ENCODE measurements around the gene SLC13A2.

SLC13A2 gene

DNA sequence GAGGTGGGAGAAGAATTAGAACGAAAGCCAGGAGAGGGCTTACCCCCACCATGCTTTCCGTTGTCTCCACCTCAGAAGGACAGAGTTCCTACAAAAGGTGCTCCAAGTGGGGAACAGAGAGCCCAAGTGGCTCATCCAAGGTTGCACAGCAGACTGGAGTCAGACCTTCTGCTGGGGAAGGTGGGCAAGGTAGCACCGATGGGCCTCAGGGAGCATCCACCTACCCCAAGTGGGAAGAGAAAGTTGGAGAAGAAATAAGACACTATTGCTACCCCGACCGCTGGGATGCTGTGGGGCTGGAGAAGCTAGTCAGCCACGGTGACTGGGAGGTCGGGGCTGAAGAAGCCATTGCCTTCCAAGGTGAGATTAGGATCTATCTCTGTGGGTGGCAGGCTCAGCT lies 57.5 kb downstream of the SLC13A2 start:
- Mint-ChIP-seq H3K4me1 (peaks cover 6% of the 10 kb centered on the region), H3K9me3 (no peaks in the 10 kb centered on the region), H3K27me3 (ENCODE audit: low read depth) (peaks cover 17% of the 10 kb centered on the region), H3K4me3 (no peak overlapping the region), H3K36me3 (ENCODE audit: low read depth) (no peaks in the 10 kb centered on the region), H3K27ac (no peak overlapping the region)
- TF ChIP-seq, protein P1, sequence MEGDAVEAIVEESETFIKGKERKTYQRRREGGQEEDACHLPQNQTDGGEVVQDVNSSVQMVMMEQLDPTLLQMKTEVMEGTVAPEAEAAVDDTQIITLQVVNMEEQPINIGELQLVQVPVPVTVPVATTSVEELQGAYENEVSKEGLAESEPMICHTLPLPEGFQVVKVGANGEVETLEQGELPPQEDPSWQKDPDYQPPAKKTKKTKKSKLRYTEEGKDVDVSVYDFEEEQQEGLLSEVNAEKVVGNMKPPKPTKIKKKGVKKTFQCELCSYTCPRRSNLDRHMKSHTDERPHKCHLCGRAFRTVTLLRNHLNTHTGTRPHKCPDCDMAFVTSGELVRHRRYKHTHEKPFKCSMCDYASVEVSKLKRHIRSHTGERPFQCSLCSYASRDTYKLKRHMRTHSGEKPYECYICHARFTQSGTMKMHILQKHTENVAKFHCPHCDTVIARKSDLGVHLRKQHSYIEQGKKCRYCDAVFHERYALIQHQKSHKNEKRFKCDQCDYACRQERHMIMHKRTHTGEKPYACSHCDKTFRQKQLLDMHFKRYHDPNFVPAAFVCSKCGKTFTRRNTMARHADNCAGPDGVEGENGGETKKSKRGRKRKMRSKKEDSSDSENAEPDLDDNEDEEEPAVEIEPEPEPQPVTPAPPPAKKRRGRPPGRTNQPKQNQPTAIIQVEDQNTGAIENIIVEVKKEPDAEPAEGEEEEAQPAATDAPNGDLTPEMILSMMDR (IDR thresholded peaks at IDR 0.05; ENCODE audit: unreplicated experiment in 3 of 3): no peak

DNA sequence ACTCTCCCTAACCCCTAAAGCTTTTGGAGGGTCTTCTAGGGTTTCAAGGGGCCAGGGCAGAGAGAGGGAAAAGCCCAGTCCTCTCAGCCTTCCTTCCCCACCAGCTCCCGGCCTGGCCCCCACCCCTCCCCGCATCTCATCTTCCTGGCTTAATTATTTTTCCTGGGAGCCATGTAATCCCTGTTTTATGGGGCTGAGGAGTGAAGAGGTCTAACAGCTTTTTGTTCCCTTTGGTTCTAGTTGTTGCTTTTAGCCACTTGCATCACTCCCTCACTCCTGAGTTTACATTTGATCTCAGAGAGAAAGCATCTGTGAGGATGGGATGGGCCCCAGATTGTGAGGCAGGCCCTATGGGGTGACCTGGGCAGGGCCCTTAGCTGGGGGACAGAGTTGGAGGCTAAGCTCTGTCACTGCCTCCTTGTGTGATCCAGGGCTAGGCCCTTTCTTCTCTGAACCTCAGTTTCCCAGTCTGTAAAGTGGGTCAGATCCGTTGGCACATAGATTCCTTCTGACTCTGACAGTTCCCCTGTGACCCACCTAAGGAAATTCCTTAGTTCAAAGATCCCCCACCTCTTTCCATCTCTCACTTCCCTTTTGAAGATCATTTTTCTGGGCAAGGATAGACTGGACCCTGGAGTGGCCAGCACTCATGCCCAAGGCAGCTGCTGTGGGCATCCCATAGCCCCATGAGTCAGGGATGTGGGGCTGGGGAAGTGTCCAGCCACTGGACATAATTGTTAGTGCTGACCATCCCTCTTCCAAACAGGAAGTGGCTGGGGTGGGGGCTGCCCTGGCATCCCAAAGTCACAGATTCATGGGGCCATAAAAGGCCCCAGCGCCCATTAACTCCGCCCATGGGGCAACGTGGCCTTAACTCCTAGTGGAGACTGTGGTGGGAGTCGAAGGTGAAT lies 58.9 kb downstream of the SLC13A2 start:
- Mint-ChIP-seq H3K27me3 (ENCODE audit: low read depth) (peaks cover 14% of the 10 kb centered on the region), H3K4me3 (no peak overlapping the region), H3K27ac (peak overlapping the region in 1 of 3 experiments; percentile 30), H3K36me3 (ENCODE audit: low read depth) (no peaks in the 10 kb centered on the region), H3K9me3 (no peaks in the 10 kb centered on the region), H3K4me1 (peaks cover 2% of the 10 kb centered on the region)
- TF ChIP-seq, protein P1 (IDR thresholded peaks at IDR 0.05; ENCODE audit: unreplicated experiment in 3 of 3): no peak

DNA sequence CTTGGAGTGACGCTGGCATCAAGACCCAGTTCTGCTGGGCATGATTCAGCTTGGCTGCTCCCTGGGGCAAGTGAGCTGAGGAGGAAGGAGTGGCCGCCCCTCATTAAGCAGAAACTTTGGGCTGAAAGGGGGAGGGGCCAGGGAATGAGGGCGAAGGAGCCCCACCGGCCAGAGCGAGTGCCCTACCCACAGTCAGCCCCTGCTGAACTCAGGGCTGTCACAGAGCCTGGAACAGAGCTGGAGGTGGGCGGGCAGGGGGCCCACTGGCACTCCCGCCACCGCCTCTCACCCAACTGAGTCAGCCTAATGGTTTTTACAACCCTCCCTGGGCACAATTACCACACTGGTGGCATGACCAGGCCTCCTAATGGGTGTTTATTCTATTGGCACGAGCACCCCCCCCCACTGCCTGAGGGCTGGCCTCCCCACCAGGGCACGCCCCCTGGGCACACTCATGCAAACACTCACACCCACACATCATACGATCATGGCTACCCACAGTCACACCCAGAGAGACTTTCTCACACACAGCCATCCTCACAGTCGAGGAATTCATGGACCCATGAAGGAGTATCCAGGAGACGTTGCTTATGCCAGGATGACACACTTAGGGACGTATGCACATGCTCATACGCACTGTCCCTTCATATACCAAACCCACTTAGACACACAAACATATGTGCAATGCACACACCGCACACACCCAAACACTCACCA lies 59.8 kb downstream of the SLC13A2 start:
- H3K4me3 Mint-ChIP-seq: no peak overlapping the region
- H3K27ac Mint-ChIP-seq: no peak overlapping the region
- no peaks in the 10 kb centered on the region for H3K9me3 Mint-ChIP-seq
- H3K4me1 Mint-ChIP-seq: no peaks in the 10 kb centered on the region
- TF ChIP-seq, protein P1 (IDR thresholded peaks at IDR 0.05; ENCODE audit: unreplicated experiment in 3 of 3): no peak
- H3K27me3 Mint-ChIP-seq (ENCODE audit: low read depth): peaks cover 12% of the 10 kb centered on the region
- H3K36me3 Mint-ChIP-seq (ENCODE audit: low read depth): no peaks in the 10 kb centered on the region

DNA sequence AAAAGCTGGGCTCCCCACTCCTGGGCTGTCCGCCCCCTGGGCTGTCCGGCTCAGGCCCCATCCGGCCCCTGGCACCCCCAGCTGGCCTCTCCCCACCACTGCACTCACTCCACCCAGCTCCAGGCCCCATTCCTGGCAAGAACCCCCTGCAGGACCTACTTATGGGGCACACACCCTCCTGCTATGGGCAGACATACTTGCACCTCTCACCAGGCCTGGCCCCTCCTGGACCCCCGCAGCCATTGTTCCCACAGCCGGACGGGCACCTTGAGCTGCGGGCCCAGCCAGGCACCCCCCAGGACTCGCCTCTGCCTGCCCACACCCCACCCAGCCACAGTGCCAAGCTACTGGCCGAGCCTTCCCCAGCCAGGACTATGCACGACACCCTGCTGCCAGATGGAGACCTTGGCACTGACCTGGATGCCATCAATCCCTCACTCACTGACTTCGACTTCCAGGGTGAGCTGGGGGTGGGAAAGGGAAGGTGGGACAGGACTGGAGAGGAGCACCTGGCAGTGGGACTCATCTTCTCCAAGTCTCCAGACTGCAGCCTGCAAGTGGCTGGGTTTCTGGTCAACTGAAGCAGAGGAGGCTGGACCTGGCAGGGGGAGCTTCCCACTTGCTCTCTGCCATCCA lies 61.4 kb downstream of the SLC13A2 start:
- Mint-ChIP-seq H3K36me3 (ENCODE audit: low read depth) (no peaks in the 10 kb centered on the region), H3K27ac (no peak overlapping the region), H3K4me3 (no peak overlapping the region), H3K4me1 (no peaks in the 10 kb centered on the region), H3K9me3 (no peaks in the 10 kb centered on the region), H3K27me3 (ENCODE audit: low read depth) (peaks cover 8% of the 10 kb centered on the region)
- TF ChIP-seq, protein P1 (IDR thresholded peaks at IDR 0.05; ENCODE audit: unreplicated experiment in 3 of 3): no peak

DNA sequence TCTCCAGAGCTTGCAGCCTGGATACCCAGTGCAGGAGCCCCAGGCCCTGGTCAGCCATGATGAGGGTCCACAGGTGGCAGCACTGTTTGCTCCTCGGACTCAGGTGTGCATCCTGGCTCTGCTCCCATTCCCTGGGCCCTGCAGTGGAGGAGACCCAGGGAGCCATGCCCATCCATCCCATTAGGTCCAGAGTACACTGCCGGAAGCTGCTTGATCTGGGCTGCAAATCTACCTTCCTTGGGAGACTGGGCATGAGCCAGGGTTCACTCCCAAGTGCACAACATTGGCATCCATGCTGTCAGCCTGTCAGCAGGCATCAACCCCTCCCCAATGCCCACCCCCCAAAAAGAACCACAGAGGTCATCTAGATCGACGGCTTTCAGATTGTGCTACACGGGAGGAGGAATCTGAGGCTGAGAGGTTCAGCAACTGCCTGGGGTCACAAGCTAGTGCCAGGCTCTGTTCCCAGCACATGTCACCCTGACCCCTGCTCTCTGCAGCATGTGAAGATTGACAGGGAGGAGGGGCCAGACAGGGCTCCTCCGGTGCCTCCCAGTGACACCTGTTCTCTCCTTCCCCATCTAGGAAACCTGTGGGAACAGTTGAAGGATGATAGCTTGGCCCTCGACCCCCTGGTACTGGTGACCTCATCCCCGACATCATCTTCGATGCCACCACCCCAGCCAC lies 63.2 kb downstream of the SLC13A2 start:
- Mint-ChIP-seq H3K27me3 (ENCODE audit: low read depth) (peaks cover 4% of the 10 kb centered on the region), H3K4me3 (no peak overlapping the region), H3K4me1 (no peaks in the 10 kb centered on the region), H3K36me3 (ENCODE audit: low read depth) (no peaks in the 10 kb centered on the region), H3K9me3 (no peaks in the 10 kb centered on the region), H3K27ac (no peak overlapping the region)
- TF ChIP-seq, protein P1 (IDR thresholded peaks at IDR 0.05; ENCODE audit: unreplicated experiment in 3 of 3): no peak
